WTC11 (cell line): Measurements from ENCODE around the gene CFAP298. TPM values are rescaled to one million over a fixed set of nuclear protein-coding genes. Genes with fewer than 3 reads are reported as not detected.
A peak's percentile ranks its signal among the peaks of the same experiment; 100 is the strongest.

Experiments used
- ATAC-seq: fragments of 200-7000 bp; cut with Tn5 transposase; 2 replicates; pipeline ENCODE4 v1.10.0; 2021; ENCODE audit warnings: mild to moderate bottlenecking, moderate library complexity
- CTCF ChIA-PET: fragments of 300-600 bp; sonication (Branson Sonifier 250); formaldehyde crosslinking; loops from one replicate; lab custom pipeline; 2021; ENCODE audit warnings: antibody characterized with exemption; lab: Charles Lee
- POLR2A ChIA-PET: fragments of 350-600 bp; sonication (Branson Sonifier 250); formaldehyde crosslinking; loops from one replicate; lab custom pipeline; 2021; ENCODE audit warnings: antibody characterized with exemption; lab: Charles Lee
- DNase-seq: peaks from one replicate; pipeline ENCODE4 v3.0.0; 2021; ENCODE audit warnings: low spot score
- H3K27ac Mint-ChIP-seq: 2 replicates; pipeline ENCODE4 v1.8.0; 2021; ENCODE audit warnings: mixed read lengths
- H3K27me3 Mint-ChIP-seq: 2 replicates; pipeline ENCODE4 v1.8.0; 2021; ENCODE audit warnings: low read depth, mild to moderate bottlenecking, moderate library complexity, mixed read lengths
- H3K36me3 Mint-ChIP-seq: 2 replicates; pipeline ENCODE4 v1.8.0; 2021; ENCODE audit warnings: mixed read lengths
- H3K4me1 Mint-ChIP-seq: 2 replicates; pipeline ENCODE4 v1.8.0; 2022; ENCODE audit warnings: mixed read lengths
- H3K4me3 Mint-ChIP-seq: 2 replicates; pipeline ENCODE4 v1.8.0; 2021; ENCODE audit warnings: mild to moderate bottlenecking, moderate library complexity, mixed read lengths
- H3K9me3 Mint-ChIP-seq: 2 replicates; pipeline ENCODE4 v1.8.0; 2021; ENCODE audit warnings: mixed read lengths
- GABPB1 ChIP-seq: sonication (generic); formaldehyde crosslinking; IDR thresholded peaks from 2 replicates; pipeline ENCODE4 v1.8.1; 2023; ENCODE audit warnings: mild to moderate bottlenecking, missing genetic modification reagents
- NR2C2 ChIP-seq: sonication (generic); formaldehyde crosslinking; IDR thresholded peaks from 2 replicates; pipeline ENCODE4 v1.8.0; 2022; ENCODE audit warnings: mild to moderate bottlenecking, missing genetic modification reagents
- SOX15 ChIP-seq: fragments of 250-450 bp; sonication (Bioruptor Pico); IDR thresholded peaks from 2 replicates; pipeline ENCODE4 v1.9.0; 2021; ENCODE audit warnings: mild to moderate bottlenecking
- TCF7 ChIP-seq: sonication (generic); formaldehyde crosslinking; IDR thresholded peaks from 2 replicates; pipeline ENCODE4 v1.8.0; 2022; ENCODE audit warnings: mild to moderate bottlenecking, low read depth, missing genetic modification reagents, moderate library complexity
- ZNF121 ChIP-seq: sonication (generic); formaldehyde crosslinking; IDR thresholded peaks from 2 replicates; pipeline ENCODE4 v1.8.0; 2023; ENCODE audit warnings: missing genetic modification reagents
- ZNF138 ChIP-seq: sonication (generic); formaldehyde crosslinking; conservative IDR thresholded peaks from 2 replicates; pipeline ENCODE4 v1.8.1; 2022; ENCODE audit warnings: mild to moderate bottlenecking, moderate library complexity, missing genetic modification reagents
- ZNF263 ChIP-seq: sonication (generic); formaldehyde crosslinking; IDR thresholded peaks from 2 replicates; pipeline ENCODE4 v1.8.1; 2022; ENCODE audit warnings: low read depth, mild to moderate bottlenecking, moderate library complexity, missing genetic modification reagents
- ZNF396 ChIP-seq: fragments of 250-450 bp; sonication (Bioruptor Pico); IDR thresholded peaks from 2 replicates; pipeline ENCODE4 v1.8.0; 2021; ENCODE audit warnings: mild to moderate bottlenecking, moderate library complexity, borderline replicate concordance
- total RNA-seq: library from RNA; stranded (reverse); gene quantifications from 3 replicates; pipeline ENCODE4 v1.2.3, GENCODE V29; 2021
- TF ChIP-seq, protein P1 (sequence below): sonication (generic); formaldehyde crosslinking; conservative IDR thresholded peaks from 2 replicates; pipeline ENCODE4 v1.8.1; 2022; ENCODE audit warnings: mild to moderate bottlenecking, missing genetic modification reagents
- TF ChIP-seq, protein P2 (sequence below): sonication (generic); formaldehyde crosslinking; IDR thresholded peaks from 2 replicates; pipeline ENCODE4 v1.8.1; 2023; ENCODE audit warnings: mild to moderate bottlenecking, missing genetic modification reagents, moderate library complexity
- TF ChIP-seq, protein P3 (sequence below): sonication (generic); formaldehyde crosslinking; IDR thresholded peaks from 2 replicates; pipeline ENCODE4 v1.8.1; 2023; ENCODE audit warnings: mild to moderate bottlenecking, moderate library complexity, missing genetic modification reagents
- TF ChIP-seq, protein P4 (sequence below): sonication (generic); formaldehyde crosslinking; IDR thresholded peaks from 2 replicates; pipeline ENCODE4 v1.8.1; 2023; ENCODE audit warnings: mild to moderate bottlenecking, missing genetic modification reagents, borderline replicate concordance
- TF ChIP-seq, protein P5 (sequence below): fragments of 250-450 bp; sonication (Bioruptor Pico); conservative IDR thresholded peaks from 2 replicates; pipeline ENCODE4 v1.9.0; 2021; ENCODE audit warnings: mild to moderate bottlenecking
- TF ChIP-seq, protein P6 (sequence below): sonication (generic); formaldehyde crosslinking; IDR thresholded peaks from 2 replicates; pipeline ENCODE4 v1.8.0; 2023; ENCODE audit warnings: missing genetic modification reagents
- TF ChIP-seq, protein P7 (sequence below): fragments of 250-450 bp; sonication (Bioruptor Pico); IDR thresholded peaks from 2 replicates; pipeline ENCODE4 v1.8.0; 2021; ENCODE audit warnings: mild to moderate bottlenecking
- TF ChIP-seq, protein P8 (sequence below): sonication (generic); formaldehyde crosslinking; IDR thresholded peaks from 2 replicates; pipeline ENCODE4 v1.8.1; 2023; ENCODE audit warnings: mild to moderate bottlenecking, missing genetic modification reagents
- TF ChIP-seq, protein P9 (sequence below): sonication (generic); formaldehyde crosslinking; IDR thresholded peaks from 2 replicates; pipeline ENCODE4 v1.8.0; 2022; ENCODE audit warnings: mild to moderate bottlenecking, missing genetic modification reagents
- TF ChIP-seq, protein P10 (sequence below): sonication (generic); formaldehyde crosslinking; IDR thresholded peaks from 2 replicates; pipeline ENCODE4 v1.8.1; 2022; ENCODE audit warnings: missing genetic modification reagents, borderline replicate concordance

The CFAP298 gene
- total RNA-seq, 1 experiment from 2014 or later = 98.1 TPM

DNA sequence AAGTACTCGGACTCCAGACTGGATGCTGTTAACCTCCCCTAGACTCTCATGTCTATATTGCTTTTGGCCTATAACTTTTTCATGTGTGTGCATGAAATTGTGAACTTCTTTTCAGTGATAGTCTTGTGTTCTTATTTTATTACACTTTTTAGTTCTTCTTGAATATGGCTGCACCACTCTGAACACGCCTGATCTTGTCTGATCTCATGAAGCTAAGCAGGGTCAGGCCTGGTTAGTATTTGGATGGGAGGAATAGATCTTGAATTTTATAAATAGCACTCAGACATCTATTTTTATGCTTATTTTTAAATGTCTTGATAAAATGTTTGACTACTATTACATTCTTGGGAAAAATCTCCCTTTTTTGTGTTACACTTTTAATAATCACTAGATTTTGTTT lies 49.3 kb downstream of the CFAP298 start (continued):
- TF ChIP-seq, protein P1, sequence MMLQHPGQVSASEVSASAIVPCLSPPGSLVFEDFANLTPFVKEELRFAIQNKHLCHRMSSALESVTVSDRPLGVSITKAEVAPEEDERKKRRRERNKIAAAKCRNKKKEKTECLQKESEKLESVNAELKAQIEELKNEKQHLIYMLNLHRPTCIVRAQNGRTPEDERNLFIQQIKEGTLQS (CRISPR knock-in tag) = no peak
- TF ChIP-seq, protein P2, sequence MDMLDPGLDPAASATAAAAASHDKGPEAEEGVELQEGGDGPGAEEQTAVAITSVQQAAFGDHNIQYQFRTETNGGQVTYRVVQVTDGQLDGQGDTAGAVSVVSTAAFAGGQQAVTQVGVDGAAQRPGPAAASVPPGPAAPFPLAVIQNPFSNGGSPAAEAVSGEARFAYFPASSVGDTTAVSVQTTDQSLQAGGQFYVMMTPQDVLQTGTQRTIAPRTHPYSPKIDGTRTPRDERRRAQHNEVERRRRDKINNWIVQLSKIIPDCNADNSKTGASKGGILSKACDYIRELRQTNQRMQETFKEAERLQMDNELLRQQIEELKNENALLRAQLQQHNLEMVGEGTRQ (CRISPR knock-in tag) = no peak
- TF ChIP-seq, protein P3, sequence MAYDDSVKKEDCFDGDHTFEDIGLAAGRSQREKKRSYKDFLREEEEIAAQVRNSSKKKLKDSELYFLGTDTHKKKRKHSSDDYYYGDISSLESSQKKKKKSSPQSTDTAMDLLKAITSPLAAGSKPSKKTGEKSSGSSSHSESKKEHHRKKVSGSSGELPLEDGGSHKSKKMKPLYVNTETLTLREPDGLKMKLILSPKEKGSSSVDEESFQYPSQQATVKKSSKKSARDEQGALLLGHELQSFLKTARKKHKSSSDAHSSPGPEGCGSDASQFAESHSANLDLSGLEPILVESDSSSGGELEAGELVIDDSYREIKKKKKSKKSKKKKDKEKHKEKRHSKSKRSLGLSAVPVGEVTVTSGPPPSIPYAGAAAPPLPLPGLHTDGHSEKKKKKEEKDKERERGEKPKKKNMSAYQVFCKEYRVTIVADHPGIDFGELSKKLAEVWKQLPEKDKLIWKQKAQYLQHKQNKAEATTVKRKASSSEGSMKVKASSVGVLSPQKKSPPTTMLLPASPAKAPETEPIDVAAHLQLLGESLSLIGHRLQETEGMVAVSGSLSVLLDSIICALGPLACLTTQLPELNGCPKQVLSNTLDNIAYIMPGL (CRISPR knock-in tag) = no peak
- no peak for TF ChIP-seq ZNF396 (CRISPR knock-in tag)
- TF ChIP-seq, all 79 proteins: peak for 0

DNA sequence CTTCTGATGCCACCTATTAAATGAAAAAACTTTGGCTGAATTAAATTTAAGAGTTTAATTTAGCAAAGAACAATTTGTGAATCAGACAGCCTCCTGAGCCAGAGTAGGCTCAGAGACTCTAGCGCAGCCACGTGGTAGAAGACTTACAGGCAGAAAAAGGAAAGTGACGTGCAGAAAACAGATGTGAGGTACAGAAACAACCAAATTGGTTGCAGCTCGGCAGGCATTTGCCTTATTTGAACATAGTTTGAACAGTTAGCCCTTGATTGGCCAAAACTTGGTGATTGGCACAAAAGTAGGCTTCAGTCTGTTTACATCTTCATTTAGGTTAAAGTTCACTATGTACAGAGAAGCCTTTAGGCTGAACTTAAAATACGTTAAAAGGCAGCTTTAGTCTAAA lies 49.8 kb downstream of the CFAP298 start:
- no peak overlapping the region for H3K4me3 Mint-ChIP-seq
- TF ChIP-seq, protein P4, sequence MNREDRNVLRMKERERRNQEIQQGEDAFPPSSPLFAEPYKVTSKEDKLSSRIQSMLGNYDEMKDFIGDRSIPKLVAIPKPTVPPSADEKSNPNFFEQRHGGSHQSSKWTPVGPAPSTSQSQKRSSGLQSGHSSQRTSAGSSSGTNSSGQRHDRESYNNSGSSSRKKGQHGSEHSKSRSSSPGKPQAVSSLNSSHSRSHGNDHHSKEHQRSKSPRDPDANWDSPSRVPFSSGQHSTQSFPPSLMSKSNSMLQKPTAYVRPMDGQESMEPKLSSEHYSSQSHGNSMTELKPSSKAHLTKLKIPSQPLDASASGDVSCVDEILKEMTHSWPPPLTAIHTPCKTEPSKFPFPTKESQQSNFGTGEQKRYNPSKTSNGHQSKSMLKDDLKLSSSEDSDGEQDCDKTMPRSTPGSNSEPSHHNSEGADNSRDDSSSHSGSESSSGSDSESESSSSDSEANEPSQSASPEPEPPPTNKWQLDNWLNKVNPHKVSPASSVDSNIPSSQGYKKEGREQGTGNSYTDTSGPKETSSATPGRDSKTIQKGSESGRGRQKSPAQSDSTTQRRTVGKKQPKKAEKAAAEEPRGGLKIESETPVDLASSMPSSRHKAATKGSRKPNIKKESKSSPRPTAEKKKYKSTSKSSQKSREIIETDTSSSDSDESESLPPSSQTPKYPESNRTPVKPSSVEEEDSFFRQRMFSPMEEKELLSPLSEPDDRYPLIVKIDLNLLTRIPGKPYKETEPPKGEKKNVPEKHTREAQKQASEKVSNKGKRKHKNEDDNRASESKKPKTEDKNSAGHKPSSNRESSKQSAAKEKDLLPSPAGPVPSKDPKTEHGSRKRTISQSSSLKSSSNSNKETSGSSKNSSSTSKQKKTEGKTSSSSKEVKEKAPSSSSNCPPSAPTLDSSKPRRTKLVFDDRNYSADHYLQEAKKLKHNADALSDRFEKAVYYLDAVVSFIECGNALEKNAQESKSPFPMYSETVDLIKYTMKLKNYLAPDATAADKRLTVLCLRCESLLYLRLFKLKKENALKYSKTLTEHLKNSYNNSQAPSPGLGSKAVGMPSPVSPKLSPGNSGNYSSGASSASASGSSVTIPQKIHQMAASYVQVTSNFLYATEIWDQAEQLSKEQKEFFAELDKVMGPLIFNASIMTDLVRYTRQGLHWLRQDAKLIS (CRISPR knock-in tag) = no peak
- TF ChIP-seq, protein P5, sequence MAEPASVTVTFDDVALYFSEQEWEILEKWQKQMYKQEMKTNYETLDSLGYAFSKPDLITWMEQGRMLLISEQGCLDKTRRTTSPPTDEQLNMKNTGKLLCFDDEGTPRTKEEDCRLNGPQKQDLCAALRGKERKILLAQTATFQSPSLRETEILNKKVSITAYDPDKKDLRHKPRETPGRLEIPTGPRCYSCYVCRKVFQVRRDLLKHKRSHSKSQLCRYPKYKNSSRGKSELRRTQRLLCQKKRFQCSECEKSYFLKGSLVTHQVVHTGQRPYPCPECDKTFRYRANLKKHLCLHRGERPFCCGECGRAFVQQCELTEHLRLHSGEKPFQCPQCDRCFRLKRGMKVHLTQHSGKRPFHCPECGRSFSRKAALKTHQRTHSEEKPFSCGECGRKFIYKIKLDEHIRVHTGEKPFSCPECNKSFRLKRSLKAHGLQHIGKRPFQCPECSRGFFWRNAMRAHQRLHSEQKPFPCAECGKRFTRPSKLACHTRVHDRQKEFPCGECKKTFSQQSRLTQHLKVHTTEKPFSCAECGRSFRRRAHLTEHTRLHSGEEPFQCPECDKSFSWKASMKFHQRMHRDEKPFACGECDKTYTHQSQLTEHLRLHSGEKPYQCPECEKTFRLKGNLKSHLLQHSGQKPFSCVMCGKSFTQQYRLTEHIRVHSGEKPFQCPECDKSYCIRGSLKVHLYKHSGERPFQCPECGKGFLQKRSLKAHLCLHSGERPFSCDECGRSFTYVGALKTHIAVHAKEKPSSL (CRISPR knock-in tag) = no peak
- TF ChIP-seq, protein P6, sequence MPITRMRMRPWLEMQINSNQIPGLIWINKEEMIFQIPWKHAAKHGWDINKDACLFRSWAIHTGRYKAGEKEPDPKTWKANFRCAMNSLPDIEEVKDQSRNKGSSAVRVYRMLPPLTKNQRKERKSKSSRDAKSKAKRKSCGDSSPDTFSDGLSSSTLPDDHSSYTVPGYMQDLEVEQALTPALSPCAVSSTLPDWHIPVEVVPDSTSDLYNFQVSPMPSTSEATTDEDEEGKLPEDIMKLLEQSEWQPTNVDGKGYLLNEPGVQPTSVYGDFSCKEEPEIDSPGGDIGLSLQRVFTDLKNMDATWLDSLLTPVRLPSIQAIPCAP = no peak
- TF ChIP-seq, protein P7, sequence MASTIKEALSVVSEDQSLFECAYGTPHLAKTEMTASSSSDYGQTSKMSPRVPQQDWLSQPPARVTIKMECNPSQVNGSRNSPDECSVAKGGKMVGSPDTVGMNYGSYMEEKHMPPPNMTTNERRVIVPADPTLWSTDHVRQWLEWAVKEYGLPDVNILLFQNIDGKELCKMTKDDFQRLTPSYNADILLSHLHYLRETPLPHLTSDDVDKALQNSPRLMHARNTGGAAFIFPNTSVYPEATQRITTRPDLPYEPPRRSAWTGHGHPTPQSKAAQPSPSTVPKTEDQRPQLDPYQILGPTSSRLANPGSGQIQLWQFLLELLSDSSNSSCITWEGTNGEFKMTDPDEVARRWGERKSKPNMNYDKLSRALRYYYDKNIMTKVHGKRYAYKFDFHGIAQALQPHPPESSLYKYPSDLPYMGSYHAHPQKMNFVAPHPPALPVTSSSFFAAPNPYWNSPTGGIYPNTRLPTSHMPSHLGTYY = no peak
- TF ChIP-seq, protein P8, sequence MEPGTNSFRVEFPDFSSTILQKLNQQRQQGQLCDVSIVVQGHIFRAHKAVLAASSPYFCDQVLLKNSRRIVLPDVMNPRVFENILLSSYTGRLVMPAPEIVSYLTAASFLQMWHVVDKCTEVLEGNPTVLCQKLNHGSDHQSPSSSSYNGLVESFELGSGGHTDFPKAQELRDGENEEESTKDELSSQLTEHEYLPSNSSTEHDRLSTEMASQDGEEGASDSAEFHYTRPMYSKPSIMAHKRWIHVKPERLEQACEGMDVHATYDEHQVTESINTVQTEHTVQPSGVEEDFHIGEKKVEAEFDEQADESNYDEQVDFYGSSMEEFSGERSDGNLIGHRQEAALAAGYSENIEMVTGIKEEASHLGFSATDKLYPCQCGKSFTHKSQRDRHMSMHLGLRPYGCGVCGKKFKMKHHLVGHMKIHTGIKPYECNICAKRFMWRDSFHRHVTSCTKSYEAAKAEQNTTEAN = no peak
- TF ChIP-seq, protein P9, sequence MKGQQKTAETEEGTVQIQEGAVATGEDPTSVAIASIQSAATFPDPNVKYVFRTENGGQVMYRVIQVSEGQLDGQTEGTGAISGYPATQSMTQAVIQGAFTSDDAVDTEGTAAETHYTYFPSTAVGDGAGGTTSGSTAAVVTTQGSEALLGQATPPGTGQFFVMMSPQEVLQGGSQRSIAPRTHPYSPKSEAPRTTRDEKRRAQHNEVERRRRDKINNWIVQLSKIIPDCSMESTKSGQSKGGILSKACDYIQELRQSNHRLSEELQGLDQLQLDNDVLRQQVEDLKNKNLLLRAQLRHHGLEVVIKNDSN = no peak
- TF ChIP-seq, protein P10, sequence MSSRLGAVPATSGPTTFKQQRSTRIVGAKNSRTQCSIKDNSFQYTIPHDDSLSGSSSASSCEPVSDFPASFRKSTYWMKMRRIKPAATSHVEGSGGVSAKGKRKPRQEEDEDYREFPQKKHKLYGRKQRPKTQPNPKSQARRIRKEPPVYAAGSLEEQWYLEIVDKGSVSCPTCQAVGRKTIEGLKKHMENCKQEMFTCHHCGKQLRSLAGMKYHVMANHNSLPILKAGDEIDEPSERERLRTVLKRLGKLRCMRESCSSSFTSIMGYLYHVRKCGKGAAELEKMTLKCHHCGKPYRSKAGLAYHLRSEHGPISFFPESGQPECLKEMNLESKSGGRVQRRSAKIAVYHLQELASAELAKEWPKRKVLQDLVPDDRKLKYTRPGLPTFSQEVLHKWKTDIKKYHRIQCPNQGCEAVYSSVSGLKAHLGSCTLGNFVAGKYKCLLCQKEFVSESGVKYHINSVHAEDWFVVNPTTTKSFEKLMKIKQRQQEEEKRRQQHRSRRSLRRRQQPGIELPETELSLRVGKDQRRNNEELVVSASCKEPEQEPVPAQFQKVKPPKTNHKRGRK (CRISPR knock-in tag) = no peak
- no peak for TF ChIP-seq ZNF263 (CRISPR knock-in tag)
- TF ChIP-seq SOX15 = no peak
- no peak for TF ChIP-seq ZNF138 (CRISPR knock-in tag)
- TF ChIP-seq GABPB1 (CRISPR knock-in tag) = no peak
- no peak for TF ChIP-seq TCF7 (CRISPR knock-in tag)
- TF ChIP-seq NR2C2 = no peak
- TF ChIP-seq ZNF121 (CRISPR knock-in tag) = no peak

More for the DNA sequence above, 49.8 kb downstream of the CFAP298 start:
- ATAC-seq = peak; percentile 63
- H3K27me3 Mint-ChIP-seq = no peaks in the 10 kb centered on the region
- ChIA-PET POLR2A (no interaction called here), CTCF (interaction anchor here (1.2 to 3.9 kb wide), 7 partner anchors 8 to 256 kb away, joined by 3 to 50 read pairs (median 4); no protein-coding TSS in a partner anchor)
- peak overlapping the region; percentile 94 for H3K27ac Mint-ChIP-seq
- H3K9me3 Mint-ChIP-seq = peaks cover 32% of the 10 kb centered on the region
- H3K36me3 Mint-ChIP-seq = peaks cover 29% of the 10 kb centered on the region
- H3K4me1 Mint-ChIP-seq = peaks cover 49% of the 10 kb centered on the region
- DNase-seq = peak; percentile 39
